K562 (cell line): ENCODE measurements around the gene MKS1. TPM values are rescaled to one million over a fixed set of nuclear protein-coding genes. Genes with fewer than 3 reads are reported as not detected.

Source experiments
- AFF4 ChIP-seq: sonication (generic); formaldehyde crosslinking; IDR thresholded peaks from 2 replicates; pipeline ENCODE4 v1.8.0; 2023; ENCODE audit warnings: mild to moderate bottlenecking, missing genetic modification reagents
- ARID1B ChIP-seq: fragments of 450-650 bp; IDR thresholded peaks from 2 replicates; pipeline ENCODE4 v1.6.1; 2016; ENCODE audit warnings: antibody characterized with exemption, mild to moderate bottlenecking, inconsistent platforms
- DNMT1 ChIP-seq: fragments of 450-650 bp; IDR thresholded peaks from 2 replicates; pipeline ENCODE4 v1.6.1; 2016; ENCODE audit warnings: antibody characterized with exemption, mild to moderate bottlenecking
- EHMT2 ChIP-seq: fragments of 450-650 bp; IDR thresholded peaks from 2 replicates; pipeline ENCODE4 v1.6.1; 2018; ENCODE audit warnings: antibody characterized with exemption
- FOSL1 ChIP-seq: fragments of 200-800 bp; sonication (Bioruptor generic); conservative IDR thresholded peaks from 2 replicates; pipeline ENCODE4 v1.6.1; 2016; ENCODE audit warnings: missing genetic modification characterization, missing compliant biosample characterization
- JUNB ChIP-seq: fragments of 450-650 bp; formaldehyde crosslinking; conservative IDR thresholded peaks from 2 replicates; pipeline ENCODE4 v1.4.0; 2020; ENCODE audit warnings: mild to moderate bottlenecking
- MAFF ChIP-seq: IDR thresholded peaks from 2 replicates; pipeline ENCODE4 v1.6.1; 2012; ENCODE audit warnings: low read length, improper control_type of control experiment
- MAFG ChIP-seq: fragments of 450-650 bp; conservative IDR thresholded peaks from 2 replicates; pipeline ENCODE4 v1.6.1; 2016; ENCODE audit warnings: missing genetic modification characterization, missing compliant biosample characterization
- MAFK ChIP-seq: IDR thresholded peaks from 2 replicates; pipeline ENCODE4 v1.6.1; 2011; ENCODE audit warnings: low read length, improper control_type of control experiment
- NFE2 ChIP-seq: IDR thresholded peaks from 2 replicates; pipeline ENCODE4 v1.6.1; 2014; ENCODE audit warnings: antibody characterized with exemption, low read depth
- NR2C2 ChIP-seq, 2 experiments: fragments of 200-800 bp in 1 of 2; sonication (Bioruptor generic) in 1 of 2; sonication (generic) in 1 of 2; formaldehyde crosslinking in 1 of 2; IDR thresholded peaks; 2 replicates each; pipeline versions ENCODE4 v1.6.1 to v1.8.0; 2016 to 2022; ENCODE audit warnings: mild to moderate bottlenecking in 1 of 2, missing compliant biosample characterization in 1 of 2, missing genetic modification characterization in 1 of 2, missing genetic modification reagents in 1 of 2
- TEAD1 ChIP-seq, 2 experiments: fragments of 450-650 bp in 1 of 2; sonication (generic) in 1 of 2; formaldehyde crosslinking; IDR thresholded peaks; 2 replicates each; pipeline versions ENCODE4 v1.4.0 to v1.8.0; 2020 to 2022; ENCODE audit warnings: mild to moderate bottlenecking in 2 of 2, missing genetic modification reagents in 1 of 2
- TFAP4 ChIP-seq: sonication (generic); formaldehyde crosslinking; IDR thresholded peaks from 2 replicates; pipeline ENCODE4 v1.8.0; 2022; ENCODE audit warnings: missing genetic modification reagents, mild to moderate bottlenecking, moderate library complexity, borderline replicate concordance
- ZEB2 ChIP-seq: fragments of 450-650 bp; IDR thresholded peaks from 2 replicates; pipeline ENCODE4 v1.6.1; 2016
- ZFP1 ChIP-seq: fragments of 450-650 bp; formaldehyde crosslinking; IDR thresholded peaks from 2 replicates; pipeline ENCODE4 v1.4.0; 2020; ENCODE audit warnings: mild to moderate bottlenecking, mixed read lengths
- ZFX ChIP-seq: sonication (generic); formaldehyde crosslinking; IDR thresholded peaks from 2 replicates; pipeline ENCODE4 v1.8.0; 2022; ENCODE audit warnings: mild to moderate bottlenecking, missing genetic modification reagents, moderate library complexity
- ZNF347 ChIP-seq: fragments of 450-650 bp; formaldehyde crosslinking; IDR thresholded peaks from 2 replicates; pipeline ENCODE4 v1.4.0; 2020; ENCODE audit warnings: low read depth, mild to moderate bottlenecking, moderate library complexity
- ZNF583 ChIP-seq: fragments of 250-450 bp; sonication (Bioruptor Pico); IDR thresholded peaks from 2 replicates; pipeline ENCODE4 v1.4.0; 2020
- ZNF764 ChIP-seq: fragments of 250-450 bp; sonication (Bioruptor Pico); IDR thresholded peaks from 2 replicates; pipeline ENCODE4 v1.4.0; 2020; ENCODE audit warnings: low read depth, mild to moderate bottlenecking, moderate library complexity
- polyA plus RNA-seq, 8 experiments: library from polyadenylated mRNA; depleted of rRNA in 4 of 8; stranded (reverse) in 5 of 8; unstranded in 3 of 8; fragments of >200 nt; fragmentation: Nextera tagmentation in 2 of 8; fragmentation: Illumina TruSeq in 1 of 8; extraction: Ambion mirVana in 2 of 8; extraction: Trizol in 1 of 8; gene quantifications; 2 replicates each; pipeline versions ENCODE4 v1.2.1 to v1.2.3, GENCODE V29; 2011 to 2014; ENCODE audit warnings: inconsistent platforms in 1 of 8, missing spikeins in 1 of 8
- total RNA-seq, 7 experiments: library from RNA; depleted of rRNA in 6 of 7; stranded (reverse); fragments of >200 nt in 6 of 7; fragmentation: Illumina TruSeq in 2 of 7; extraction: Trizol in 2 of 7; gene quantifications; 2 replicates each; pipeline versions ENCODE4 v1.2.1 to v1.2.3, GENCODE V29; 2011 to 2021; ENCODE audit warnings: low replicate concordance in 1 of 7
- TF ChIP-seq, protein P1 (sequence below), 2 experiments: IDR thresholded peaks; 2 replicates each; pipeline ENCODE4 v1.6.1; 2012; ENCODE audit warnings: improper control_type of control experiment in 2 of 2, low read depth in 2 of 2, low read length in 2 of 2, borderline replicate concordance in 1 of 2

MKS1 gene
- total and polyA plus RNA-seq, 9 of the 15 experiments (the other 6 are each of a cell fraction or from before 2014, with no cell fraction given): 16.3 to 31.0 (median 25.9) TPM

DNA sequence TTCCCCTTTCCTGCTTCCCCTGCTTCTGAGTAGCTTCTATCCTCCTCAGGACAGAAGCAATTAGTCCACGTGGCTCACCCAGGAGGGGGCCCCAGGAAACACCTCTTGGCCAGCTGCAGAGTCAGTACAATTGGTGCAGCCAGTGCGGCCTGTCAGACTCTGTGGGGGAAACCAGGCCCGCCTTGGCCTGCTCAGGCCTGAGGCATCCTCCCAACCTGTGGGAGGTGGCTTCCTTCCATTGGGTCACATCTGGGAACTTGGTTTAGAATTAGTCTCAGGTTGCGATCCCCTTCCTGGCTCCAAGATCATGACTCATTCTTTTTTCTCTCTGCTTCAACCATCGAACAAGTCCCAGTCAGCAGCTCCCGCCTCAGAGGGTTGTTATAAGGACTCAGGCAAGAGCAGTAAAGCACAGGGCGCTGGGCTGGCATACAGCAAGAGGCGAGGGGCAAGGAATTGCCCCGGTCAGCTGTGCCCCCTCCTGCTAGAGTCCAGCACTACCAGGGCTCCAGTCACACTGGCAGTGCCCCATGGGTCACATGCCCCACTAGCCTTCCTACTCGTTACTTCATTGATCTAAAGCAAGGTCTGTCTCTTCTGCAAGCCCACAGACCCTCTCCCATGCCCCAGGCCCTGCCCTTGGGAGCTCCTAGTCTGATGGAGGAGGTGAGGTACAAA is 34.6 kb downstream of the MKS1 start (continued):
- TF ChIP-seq MAFF (peak; percentile 30; the same call in 1 of the 2 replicates), MAFK (peak; percentile 30; the same call in 1 of the 2 replicates), DNMT1 (no peak), ZNF347 (peak; percentile 51; the same call in 1 of the 2 replicates), ZNF764 (CRISPR knock-in tag) (no peak), ZFP1 (CRISPR knock-in tag) (no peak), FOSL1 (tag) (peak; percentile 82), NFE2 (peak; percentile 69), ZEB2 (0 out of 2 replicates have a peak, but pooled peaks have one; percentile 33), ZNF583 (CRISPR knock-in tag) (0 out of 2 replicates have a peak, but pooled peaks have one; percentile 17), EHMT2 (no peak), ARID1B (peak; percentile 13; the same call in 1 of the 2 replicates), JUNB (CRISPR knock-in tag) (0 out of 2 replicates have a peak, but pooled peaks have one; percentile 40), MAFG (peak; percentile 60), ZFX (CRISPR knock-in tag) (peak; percentile 31; the same call in 1 of the 2 replicates), NR2C2 (CRISPR knock-in tag; IDR thresholded peaks at IDR 0.05) (no peak), NR2C2 (tag; IDR thresholded peaks at IDR 0.05) (0 out of 2 replicates have a peak, but pooled peaks have one; percentile 20), TFAP4 (CRISPR knock-in tag) (0 out of 2 replicates have a peak, but pooled peaks have one; percentile 36), AFF4 (CRISPR knock-in tag) (no peak), TEAD1 (CRISPR knock-in tag; IDR thresholded peaks at IDR 0.05) (0 out of 4 replicates have a peak, but pooled peaks of 1 of the 2 experiments have one; percentile 6)
- TF ChIP-seq, protein P1, sequence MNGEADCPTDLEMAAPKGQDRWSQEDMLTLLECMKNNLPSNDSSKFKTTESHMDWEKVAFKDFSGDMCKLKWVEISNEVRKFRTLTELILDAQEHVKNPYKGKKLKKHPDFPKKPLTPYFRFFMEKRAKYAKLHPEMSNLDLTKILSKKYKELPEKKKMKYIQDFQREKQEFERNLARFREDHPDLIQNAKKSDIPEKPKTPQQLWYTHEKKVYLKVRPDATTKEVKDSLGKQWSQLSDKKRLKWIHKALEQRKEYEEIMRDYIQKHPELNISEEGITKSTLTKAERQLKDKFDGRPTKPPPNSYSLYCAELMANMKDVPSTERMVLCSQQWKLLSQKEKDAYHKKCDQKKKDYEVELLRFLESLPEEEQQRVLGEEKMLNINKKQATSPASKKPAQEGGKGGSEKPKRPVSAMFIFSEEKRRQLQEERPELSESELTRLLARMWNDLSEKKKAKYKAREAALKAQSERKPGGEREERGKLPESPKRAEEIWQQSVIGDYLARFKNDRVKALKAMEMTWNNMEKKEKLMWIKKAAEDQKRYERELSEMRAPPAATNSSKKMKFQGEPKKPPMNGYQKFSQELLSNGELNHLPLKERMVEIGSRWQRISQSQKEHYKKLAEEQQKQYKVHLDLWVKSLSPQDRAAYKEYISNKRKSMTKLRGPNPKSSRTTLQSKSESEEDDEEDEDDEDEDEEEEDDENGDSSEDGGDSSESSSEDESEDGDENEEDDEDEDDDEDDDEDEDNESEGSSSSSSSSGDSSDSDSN (IDR thresholded peaks at IDR 0.05; ENCODE audit: borderline replicate concordance in 1 of 2, low read depth in 2 of 2, low read length in 2 of 2): 0 out of 4 replicates have a peak, but pooled peaks of 1 of the 2 experiments have one; percentile 36
